Measurements from ENCODE around the gene CLPTM1L. TPM values are rescaled to one million over a fixed set of nuclear protein-coding genes. Genes with fewer than 3 reads are reported as not detected.

Gene CLPTM1L
- total RNA-seq, 1 experiment from 2014 or later, result 214 TPM

DNA sequence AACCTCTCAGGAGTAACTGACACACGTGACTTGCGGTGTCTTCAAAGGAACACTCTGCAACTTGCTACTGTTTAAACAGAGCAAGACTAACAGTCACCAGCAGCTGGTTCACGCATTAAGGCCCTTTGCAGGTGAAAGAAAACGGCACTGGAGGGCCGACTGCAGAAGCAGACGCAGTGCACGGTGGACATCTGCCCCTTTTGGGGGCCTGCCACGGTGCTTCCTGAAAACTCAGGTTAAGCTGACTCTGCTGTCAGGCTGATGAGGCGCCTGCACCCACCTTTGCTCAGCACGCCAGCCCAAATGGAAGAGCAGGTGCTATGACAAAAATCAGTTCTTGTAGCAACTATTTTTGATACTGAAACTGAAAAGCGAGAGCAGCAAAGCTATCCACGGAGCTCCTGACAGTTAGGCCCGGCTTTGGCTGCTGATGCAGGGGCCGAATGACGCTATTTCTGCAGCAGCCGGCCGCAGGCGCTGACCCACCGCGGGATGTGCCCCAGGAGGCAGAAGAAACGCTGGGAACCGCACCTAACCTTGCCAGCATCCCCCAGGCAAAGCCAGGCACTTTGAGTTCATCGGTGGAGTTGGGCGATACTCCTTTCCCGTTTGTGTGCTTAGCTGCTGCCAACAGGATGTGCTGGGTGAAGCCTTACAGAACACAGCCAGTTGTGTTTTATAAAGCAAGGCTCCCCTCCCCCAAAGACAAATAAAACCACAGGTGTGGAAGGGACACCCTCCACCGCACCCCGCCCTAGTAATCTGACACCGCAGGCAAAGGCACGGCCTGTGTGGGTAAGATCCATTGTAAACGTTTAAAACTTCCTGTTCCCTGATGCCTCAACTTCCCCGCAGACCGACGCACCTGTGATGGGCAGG lies 29.0 kb downstream of the CLPTM1L start:
- no peak for DNase-seq (ENCODE audit: low spot score)

DNA sequence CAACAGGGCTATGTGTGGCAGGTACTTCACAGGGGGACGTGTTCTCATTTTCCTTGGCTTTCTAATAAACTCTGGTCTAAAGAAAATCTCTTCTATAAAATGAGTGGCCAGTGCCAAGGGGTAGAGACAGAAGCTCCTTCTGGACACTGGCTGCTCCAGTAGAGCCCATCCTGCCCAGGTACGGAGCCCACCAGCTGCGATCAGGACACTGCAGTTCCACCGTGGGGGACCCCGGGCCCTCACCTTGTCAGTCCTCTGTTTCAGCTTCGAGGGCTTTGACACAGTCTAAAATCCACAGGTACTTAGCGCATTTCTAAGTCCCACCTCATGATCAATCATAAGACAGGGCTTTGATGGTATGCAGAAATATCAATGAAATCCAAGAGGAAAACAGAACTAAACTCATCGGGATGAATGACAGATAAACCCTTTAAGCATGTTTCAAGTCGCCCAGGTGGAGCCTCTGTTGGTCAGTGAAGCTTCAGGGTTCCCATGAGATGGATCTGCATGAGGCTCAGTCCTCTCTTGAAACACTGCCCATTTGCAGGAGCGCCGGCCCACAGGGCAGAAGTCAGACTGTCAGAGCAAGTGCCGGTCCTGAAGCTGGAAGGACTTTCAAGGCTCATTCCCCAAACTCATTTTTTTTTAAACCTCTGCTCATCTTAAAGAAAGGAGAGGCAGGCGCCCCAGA lies 29.7 kb downstream of the CLPTM1L start:
- DNase-seq (ENCODE audit: low spot score), result no peak

DNA sequence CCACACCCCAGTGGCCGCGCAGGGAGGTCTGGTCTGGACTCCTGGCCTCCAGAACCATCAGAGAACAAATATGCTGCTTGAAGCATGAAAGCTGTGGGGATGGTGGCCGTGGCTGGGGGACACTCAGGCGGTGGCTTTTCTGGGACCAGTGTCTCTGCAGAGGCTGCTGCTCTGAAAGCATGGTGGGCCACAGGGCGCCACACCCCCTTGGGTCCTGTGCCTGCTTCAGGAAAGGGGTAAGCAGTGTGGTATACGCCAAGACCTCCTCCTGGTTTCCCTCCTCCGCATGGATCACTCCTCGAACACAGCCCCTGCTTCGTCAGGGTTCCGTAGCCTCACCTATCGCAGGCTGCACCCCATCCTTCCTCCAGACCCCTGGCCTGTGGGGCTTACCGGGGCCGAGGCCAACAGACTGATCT lies 30.3 kb downstream of the CLPTM1L start:
- no peak for DNase-seq (ENCODE audit: low spot score)

DNA sequence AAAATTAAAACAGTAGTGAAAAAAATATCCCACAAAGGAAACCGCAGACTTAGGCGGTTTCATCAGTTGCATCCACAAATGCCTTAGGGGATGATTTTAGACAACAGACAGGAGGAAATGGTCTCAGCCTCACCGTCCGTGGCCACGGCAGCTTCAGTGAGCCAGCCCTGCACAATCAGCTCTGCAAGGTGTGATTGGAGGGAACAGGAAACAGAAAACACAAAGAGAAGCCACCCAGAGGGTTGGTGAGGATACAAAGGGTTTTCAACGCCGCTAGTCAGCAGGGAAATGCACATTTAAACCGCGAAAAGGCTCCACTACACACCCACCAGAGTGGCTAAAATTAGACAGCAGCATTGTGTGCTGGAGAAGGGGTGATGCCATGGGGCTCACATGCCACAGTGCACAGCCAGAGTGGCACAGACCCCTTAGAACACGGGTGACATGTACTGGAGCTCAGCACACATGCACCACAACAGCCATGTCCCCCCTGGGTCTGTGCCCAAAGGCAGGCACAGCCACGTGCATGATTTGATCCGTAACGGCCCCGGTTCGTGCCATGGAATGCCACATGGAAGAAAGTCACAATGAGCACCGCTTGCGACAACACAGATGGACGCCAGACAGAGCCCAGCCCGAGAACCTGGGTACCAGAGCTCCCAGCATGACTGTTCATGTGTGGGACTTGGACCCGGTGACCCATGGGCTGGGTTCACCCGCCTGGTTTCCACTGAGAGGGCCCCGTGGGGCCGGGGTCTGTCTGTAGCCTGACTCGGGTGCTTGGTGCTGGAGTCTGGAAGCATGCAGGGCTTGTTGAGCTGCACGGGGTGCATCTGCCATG lies 31.7 kb downstream of the CLPTM1L start:
- DNase-seq (ENCODE audit: low spot score), result no peak

DNA sequence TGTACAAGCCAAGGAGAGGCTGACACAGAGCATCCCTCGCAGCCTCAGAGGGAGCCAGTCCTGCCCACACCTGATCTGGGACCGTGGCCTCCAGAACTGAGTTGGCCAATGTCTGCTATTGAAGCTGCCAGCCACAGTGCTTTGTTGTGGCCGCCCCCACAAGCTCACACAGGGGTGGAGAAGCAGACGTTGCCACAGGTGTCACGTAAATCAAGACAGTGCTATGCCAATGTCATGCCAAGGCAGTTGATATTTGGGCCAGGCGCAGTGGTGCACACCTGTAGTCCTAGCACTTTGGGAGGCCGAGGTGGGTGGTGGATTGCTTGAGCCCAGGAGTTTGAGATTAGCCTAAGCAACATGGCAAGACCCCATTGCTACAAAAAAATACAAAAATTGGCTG lies 32.7 kb downstream of the CLPTM1L start:
- no peak for DNase-seq (ENCODE audit: low spot score)

DNA sequence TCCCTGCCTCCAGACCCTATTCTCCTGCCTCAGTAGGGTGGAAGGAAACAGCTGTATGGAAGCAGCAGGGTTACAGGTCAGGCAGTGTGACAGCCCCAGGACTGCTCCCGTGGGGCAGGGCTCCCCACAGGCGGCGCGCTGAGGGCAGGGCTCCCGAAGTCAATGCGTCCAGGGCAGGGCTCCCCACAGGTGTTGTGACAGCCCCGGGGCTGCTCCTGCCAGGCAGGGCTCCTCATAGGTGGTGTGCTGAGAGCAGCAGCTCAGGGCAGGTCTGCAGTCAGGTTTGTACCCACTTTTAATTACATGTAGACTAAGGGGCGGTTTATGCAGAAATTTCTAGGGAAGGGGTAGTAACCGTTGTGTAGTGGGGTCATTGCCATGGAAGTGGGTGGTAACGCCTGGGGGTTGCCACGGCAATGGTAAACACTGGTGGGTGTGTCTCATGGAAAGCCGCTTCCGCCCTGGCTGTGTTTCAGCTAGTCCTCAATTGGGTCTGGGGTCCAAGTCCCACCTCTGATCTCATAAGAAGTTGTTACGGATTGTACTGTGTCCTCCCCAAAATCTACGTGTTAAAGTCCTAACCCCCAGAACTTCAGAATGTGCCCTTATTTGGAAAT lies 33.4 kb downstream of the CLPTM1L start:
- no peak for DNase-seq (ENCODE audit: low spot score)

DNA sequence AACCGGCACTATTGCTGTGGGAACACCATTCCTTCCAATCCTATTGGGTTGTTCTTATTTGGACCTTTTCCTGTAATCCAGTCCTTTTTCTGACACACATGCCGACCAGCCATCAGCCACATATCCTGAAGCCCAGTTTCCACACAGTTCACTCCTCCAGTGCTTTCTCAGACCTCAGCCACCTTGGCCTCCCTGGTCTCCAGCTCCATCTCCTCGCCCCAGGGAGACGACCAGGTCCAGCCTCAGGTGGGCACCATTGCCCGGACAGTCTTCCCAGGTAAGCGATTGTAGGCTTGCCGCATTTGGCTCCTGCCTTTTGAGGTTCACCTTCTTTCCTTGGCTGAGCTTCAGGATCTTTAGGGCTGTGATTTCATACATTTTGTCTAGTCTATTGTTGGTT lies 34.8 kb downstream of the CLPTM1L start:
- no peak for DNase-seq (ENCODE audit: low spot score)

DNA sequence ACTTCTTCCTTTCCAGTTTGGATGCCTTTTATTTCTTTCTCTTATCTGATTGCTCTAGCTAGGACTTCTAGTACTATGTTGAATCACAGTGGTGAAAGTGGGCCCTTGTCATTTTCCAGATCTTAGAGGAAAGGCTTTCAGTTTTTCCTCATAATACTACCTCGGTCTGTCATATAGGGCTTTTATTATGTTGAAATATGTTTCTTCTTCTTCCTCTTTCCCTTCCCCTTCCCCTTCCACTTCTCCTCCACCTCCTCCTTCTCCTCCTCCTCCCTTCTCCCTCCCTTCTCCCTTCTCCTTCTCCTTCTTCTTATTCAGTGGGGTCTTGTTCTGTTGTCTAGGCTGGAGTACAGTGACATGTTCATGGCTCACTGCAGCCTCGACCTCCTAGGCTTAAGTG lies 40.9 kb downstream of the CLPTM1L start:
- no peak for DNase-seq (ENCODE audit: low spot score)

DNA sequence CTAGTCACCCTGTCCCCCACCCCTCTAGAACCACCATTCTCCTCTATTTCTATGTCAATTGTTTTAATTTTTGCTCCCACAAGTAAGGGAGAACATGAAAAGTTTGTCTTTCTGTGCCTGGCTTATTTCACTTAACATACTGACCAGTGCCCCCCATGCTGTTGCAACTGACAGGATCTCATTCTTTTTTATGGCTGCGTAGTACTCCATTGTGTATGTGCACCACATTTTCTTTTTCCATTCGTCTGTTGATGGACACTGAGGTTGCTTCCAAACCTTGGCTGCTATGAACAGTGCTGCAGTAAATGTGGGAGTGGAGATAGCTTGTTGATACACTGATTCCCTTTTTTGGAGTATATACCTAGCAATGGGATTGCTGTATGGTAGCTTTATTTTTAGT lies 42.6 kb downstream of the CLPTM1L start:
- no peak for DNase-seq (ENCODE audit: low spot score)

DNA sequence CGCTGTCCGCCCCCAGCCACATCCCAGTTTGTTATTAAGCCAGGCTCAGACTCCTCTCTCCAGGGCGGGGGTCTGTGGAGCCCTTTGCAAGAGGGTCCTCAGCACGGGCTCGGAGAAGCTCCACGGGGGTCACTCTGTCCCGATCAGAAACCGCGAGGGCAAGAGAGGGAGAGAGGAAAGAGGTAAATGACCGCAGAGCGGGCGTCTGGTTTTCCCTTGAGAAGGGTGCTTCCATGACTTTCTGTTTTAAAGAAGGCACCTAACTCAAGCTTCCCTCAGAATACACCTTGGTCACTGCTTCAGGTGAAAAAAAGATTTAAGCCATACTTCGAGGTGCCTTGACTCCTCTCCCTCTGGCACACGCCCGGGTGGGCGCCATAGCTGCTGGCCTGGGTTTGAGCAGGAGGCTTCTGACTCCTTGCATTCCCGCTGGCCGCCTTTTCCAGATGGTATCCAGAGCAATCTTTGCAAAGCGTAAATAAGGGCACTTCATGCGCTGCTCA lies 44.3 kb downstream of the CLPTM1L start:
- DNase-seq (ENCODE audit: low spot score), result no peak

DNA sequence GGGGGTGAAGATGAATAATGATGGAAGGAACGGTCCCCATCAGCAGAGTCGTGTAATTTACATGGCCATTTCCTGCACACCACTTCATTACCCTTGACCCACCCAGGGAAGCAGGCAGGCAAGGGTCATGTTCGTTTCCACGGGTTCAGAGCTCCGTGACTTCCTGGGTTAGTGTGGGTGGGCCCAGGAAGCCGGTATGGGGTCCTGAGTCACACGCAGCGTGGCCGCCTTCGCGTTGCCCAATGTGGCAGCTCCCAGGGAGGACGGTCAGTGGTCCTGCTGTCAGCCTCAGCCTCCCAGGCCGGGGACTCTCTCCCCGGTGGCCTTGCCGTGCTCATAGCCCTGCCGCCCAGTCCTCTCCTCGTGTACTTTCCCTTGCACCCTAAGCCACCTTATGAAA lies 44.9 kb downstream of the CLPTM1L start:
- no peak for DNase-seq (ENCODE audit: low spot score)

DNA sequence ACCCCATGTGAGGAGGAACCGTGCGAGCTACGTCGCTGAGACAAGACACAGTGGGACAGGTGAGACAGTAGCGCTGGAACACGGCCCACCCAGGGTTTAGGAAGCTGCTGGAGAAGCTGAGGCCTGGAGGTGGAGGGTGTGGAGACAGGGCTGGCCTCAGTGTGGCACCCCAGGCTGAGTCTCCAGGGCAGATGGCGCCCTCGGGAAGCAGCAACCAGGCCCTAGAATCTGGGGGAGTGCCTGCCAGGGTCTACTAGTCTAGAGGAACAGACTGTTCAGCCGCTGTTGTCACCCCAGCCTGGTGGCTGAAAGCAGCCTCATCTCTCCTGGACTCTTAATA lies 45.4 kb downstream of the CLPTM1L start:
- no peak for DNase-seq (ENCODE audit: low spot score)

DNA sequence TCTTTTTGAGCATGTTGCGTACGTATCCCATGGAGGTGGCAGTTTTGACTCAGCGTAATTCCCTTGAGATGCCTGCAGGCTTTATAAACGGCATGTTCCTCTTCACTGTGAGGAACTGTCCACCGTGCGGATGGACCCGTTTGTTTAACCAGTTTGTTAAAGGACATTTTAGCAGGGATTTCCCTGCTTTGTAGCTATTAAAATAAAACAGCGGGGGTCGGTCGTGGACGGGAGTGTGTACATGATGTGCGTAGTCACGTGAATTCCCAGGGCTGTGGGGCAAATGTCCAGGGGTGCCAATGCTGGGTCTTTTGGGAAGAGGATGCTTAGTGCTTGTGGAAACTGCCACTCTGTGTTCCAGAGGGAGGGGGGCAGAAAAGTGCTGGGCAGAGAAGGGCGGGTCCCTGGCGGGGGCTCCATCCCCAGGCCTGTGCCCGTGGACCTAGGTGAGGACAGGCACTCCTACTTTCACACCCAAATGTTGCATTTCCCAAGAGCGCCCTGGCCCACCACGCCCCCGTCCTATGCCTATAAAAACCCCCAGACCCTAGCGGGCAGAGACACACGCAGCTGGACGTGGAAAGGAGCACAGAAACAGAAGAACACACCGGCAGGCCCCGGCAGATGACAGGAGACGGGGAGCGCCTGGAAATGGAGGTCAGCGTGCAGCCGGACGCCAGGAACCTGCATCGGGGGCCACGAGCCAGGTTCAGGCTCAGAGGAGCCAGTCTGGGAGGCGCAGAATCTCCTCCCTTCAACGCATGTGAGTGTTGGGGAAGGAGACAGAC lies 46.0 kb downstream of the CLPTM1L start:
- no peak for DNase-seq (ENCODE audit: low spot score)

DNA sequence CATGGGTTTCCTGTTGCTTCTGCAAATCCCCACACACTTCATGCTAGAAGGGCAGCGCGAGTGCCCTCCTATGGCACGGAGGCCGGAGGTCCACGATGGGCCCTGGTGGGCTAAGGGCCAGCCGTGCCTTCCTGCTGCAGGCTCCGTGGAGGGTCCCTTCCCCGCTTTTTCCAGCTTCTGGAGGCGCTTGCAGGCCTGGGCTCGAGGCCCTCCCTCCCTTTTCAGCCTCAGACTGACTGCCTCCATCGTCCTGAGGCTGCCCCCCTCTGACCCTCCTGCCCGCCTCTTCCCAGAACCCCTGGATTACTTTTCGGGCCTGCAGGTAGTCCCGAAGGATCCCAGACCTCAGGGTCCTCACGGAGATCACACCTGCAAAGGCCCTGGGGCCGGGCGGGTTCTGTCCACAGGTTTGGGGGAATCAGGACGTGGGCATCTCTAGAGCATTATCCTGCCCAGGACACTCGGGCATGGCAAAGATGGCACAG lies 46.8 kb downstream of the CLPTM1L start:
- no peak for DNase-seq (ENCODE audit: low spot score)

DNA sequence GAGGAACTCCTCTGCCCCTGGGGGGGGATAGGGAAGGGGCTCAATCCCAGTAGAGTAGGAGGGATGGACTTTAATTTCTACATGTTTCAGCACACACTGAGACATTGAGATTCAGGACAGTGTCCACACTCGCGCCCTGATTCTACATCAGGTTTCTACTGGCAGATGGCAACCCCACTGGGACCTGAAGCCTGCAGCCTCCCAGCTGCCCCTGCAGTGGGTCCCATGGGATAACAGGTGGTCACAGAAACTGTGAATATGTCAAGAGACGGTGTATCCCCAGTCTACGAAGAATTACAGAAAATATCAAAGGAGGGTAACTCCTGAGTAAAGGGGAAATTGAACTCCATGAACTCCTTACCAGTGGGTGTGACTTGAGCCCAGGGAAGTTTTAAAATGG lies 47.7 kb downstream of the CLPTM1L start:
- DNase-seq (ENCODE audit: low spot score), result no peak

DNA sequence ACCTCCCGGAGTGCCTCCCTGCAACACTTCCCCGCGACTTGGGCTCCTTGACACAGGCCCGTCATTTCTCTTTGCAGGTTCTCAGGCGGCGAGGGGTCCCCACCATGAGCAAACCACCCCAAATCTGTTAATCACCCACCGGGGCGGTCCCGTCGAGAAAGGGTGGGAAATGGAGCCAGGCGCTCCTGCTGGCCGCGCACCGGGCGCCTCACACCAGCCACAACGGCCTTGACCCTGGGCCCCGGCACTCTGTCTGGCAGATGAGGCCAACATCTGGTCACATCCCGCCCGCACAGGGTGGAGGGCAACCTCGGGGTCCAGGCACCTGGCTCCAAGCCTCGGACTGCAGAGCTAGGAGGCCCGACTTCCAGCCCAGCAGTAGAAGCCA lies 49.3 kb downstream of the CLPTM1L start:
- DNase-seq (ENCODE audit: low spot score), result no peak

DNA sequence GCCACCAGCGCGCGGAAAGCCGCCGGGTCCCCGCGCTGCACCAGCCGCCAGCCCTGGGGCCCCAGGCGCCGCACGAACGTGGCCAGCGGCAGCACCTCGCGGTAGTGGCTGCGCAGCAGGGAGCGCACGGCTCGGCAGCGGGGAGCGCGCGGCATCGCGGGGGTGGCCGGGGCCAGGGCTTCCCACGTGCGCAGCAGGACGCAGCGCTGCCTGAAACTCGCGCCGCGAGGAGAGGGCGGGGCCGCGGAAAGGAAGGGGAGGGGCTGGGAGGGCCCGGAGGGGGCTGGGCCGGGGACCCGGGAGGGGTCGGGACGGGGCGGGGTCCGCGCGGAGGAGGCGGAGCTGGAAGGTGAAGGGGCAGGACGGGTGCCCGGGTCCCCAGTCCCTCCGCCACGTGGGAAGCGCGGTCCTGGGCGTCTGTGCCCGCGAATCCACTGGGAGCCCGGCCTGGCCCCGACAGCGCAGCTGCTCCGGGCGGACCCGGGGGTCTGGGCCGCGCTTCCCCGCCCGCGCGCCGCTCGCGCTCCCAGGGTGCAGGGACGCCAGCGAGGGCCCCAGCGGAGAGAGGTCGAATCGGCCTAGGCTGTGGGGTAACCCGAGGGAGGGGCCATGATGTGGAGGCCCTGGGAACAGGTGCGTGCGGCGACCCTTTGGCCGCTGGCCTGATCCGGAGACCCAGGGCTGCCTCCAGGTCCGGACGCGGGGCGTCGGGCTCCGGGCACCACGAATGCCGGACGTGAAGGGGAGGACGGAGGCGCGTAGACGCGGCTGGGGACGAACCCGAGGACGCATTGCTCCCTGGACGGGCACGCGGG lies 49.9 kb downstream of the CLPTM1L start, which contains the start of gene TERT:
Gene TERT (minus strand): TSS at position 234 of the 815 bp plus-strand sequence. CDS start 79 bp downstream, at position 155.
- DNase-seq (ENCODE audit: low spot score), result no peak

DNA sequence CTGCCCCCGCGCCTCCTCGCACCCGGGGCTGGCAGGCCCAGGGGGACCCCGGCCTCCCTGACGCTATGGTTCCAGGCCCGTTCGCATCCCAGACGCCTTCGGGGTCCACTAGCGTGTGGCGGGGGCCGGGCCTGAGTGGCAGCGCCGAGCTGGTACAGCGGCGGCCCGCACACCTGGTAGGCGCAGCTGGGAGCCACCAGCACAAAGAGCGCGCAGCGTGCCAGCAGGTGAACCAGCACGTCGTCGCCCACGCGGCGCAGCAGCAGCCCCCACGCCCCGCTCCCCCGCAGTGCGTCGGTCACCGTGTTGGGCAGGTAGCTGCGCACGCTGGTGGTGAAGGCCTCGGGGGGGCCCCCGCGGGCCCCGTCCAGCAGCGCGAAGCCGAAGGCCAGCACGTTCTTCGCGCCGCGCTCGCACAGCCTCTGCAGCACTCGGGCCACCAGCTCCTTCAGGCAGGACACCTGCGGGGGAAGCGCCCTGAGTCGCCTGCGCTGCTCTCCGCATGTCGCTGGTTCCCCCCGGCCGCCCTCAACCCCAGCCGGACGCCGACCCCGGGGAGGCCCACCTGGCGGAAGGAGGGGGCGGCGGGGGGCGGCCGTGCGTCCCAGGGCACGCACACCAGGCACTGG lies 50.6 kb downstream of the CLPTM1L start:
- DNase-seq (ENCODE audit: low spot score), result no peak

Data from H4 (cell line).